H9 (cell line): ENCODE results near the gene SLC33A1. TPM values are rescaled to one million over a fixed set of nuclear protein-coding genes. Genes with fewer than 3 reads are reported as not detected.

ENCODE experiments used
- DNase-seq: peaks from one replicate; pipeline ENCODE4 v3.0.0-alpha.2; 2017
- H2AFZ ChIP-seq: one replicate; pipeline ENCODE4 v1.6.1; 2013; ENCODE audit warnings: mild to moderate bottlenecking, low read length, control low read depth, moderate library complexity
- H2AK5ac ChIP-seq: 2 replicates; pipeline ENCODE4 v1.6.1; 2013; ENCODE audit warnings: low read length, control low read depth, mixed read lengths; ENCODE audit not compliant: insufficient read length
- H2BK120ac ChIP-seq: one replicate; pipeline ENCODE4 v1.6.1; 2013; ENCODE audit warnings: low read depth, mild to moderate bottlenecking, low read length, control low read depth, inconsistent platforms; ENCODE audit not compliant: poor library complexity, severe bottlenecking
- H2BK12ac ChIP-seq: 2 replicates; pipeline ENCODE4 v1.6.1; 2013; ENCODE audit warnings: low read length, control low read depth, mixed read lengths, low read depth; ENCODE audit not compliant: insufficient read length
- H2BK15ac ChIP-seq: 2 replicates; pipeline ENCODE4 v1.6.1; 2013; ENCODE audit warnings: low read depth, low read length, control low read depth
- H2BK20ac ChIP-seq: one replicate; pipeline ENCODE4 v1.6.1; 2013; ENCODE audit warnings: low read depth, mild to moderate bottlenecking, low read length, control low read depth, inconsistent platforms; ENCODE audit not compliant: poor library complexity, severe bottlenecking
- H2BK5ac ChIP-seq: 2 replicates; pipeline ENCODE4 v1.6.1; 2013; ENCODE audit warnings: low read length, control low read depth, mixed read lengths; ENCODE audit not compliant: insufficient read length
- H3K14ac ChIP-seq: 2 replicates; pipeline ENCODE4 v1.6.1; 2013; ENCODE audit warnings: low read length, control low read depth; ENCODE audit not compliant: insufficient read depth
- H3K18ac ChIP-seq: 2 replicates; pipeline ENCODE4 v1.6.1; 2013; ENCODE audit warnings: low read depth, mild to moderate bottlenecking, mixed read lengths, low read length, control low read depth; ENCODE audit not compliant: insufficient read length
- H3K23ac ChIP-seq: 2 replicates; pipeline ENCODE4 v1.6.1; 2013; ENCODE audit warnings: low read length, control low read depth, mixed read lengths, low read depth; ENCODE audit not compliant: insufficient read length
- H3K23me2 ChIP-seq: 2 replicates; pipeline ENCODE4 v1.6.1; 2013; ENCODE audit warnings: low read depth, mild to moderate bottlenecking, mixed read lengths, low read length, control low read depth; ENCODE audit not compliant: insufficient read length, poor library complexity, severe bottlenecking
- H3K27ac ChIP-seq: 2 replicates; pipeline ENCODE4 v1.5.1; 2013; ENCODE audit warnings: low read length, control low read depth, mixed read lengths, low read depth; ENCODE audit not compliant: insufficient read length
- H3K27me3 ChIP-seq: 2 replicates; pipeline ENCODE4 v1.6.1; 2013; ENCODE audit warnings: low read length, control low read depth, inconsistent platforms; ENCODE audit not compliant: insufficient read depth
- H3K4ac ChIP-seq: 2 replicates; pipeline ENCODE4 v1.6.1; 2013; ENCODE audit warnings: low read depth, mild to moderate bottlenecking, control low read depth, inconsistent platforms, low read length, moderate library complexity
- H3K4me1 ChIP-seq: 2 replicates; pipeline ENCODE4 v1.6.1; 2013; ENCODE audit warnings: low read length, control low read depth, inconsistent platforms; ENCODE audit not compliant: insufficient read depth
- H3K4me2 ChIP-seq: 2 replicates; pipeline ENCODE4 v1.6.1; 2013; ENCODE audit warnings: low read length, control low read depth, mixed read lengths; ENCODE audit not compliant: insufficient read length, insufficient read depth
- H3K56ac ChIP-seq: 2 replicates; pipeline ENCODE4 v1.6.1; 2013; ENCODE audit warnings: low read depth, mild to moderate bottlenecking, mixed read lengths, low read length, control low read depth; ENCODE audit not compliant: insufficient read length
- H3K79me1 ChIP-seq: 2 replicates; pipeline ENCODE4 v1.6.1; 2013; ENCODE audit warnings: low read depth, mild to moderate bottlenecking, moderate library complexity, low read length, control low read depth, inconsistent platforms; ENCODE audit not compliant: insufficient read depth, poor library complexity, severe bottlenecking
- H3K79me2 ChIP-seq: 2 replicates; pipeline ENCODE4 v1.6.1; 2013; ENCODE audit warnings: low read length, control low read depth, inconsistent platforms; ENCODE audit not compliant: insufficient read depth
- H3K9ac ChIP-seq: 2 replicates; pipeline ENCODE4 v1.6.1; 2013; ENCODE audit warnings: low read length, control low read depth, mixed read lengths; ENCODE audit not compliant: insufficient read length; ENCODE audit errors: extremely low read depth
- H3K9me3 ChIP-seq: one replicate; pipeline ENCODE4 v1.6.1; 2013; ENCODE audit warnings: low read depth, low read length, inconsistent platforms; ENCODE audit not compliant: control insufficient read depth
- H3T11ph ChIP-seq: one replicate; pipeline ENCODE4 v1.6.1; 2013; ENCODE audit warnings: mild to moderate bottlenecking, low read length, control low read depth, inconsistent platforms
- H4K20me1 ChIP-seq: one replicate; pipeline ENCODE4 v1.6.1; 2013; ENCODE audit not compliant: control insufficient read depth, insufficient read length, insufficient read depth
- H4K5ac ChIP-seq: 2 replicates; pipeline ENCODE4 v1.6.1; 2013; ENCODE audit warnings: low read depth, mild to moderate bottlenecking, mixed read lengths, low read length, control low read depth; ENCODE audit not compliant: insufficient read length
- H4K8ac ChIP-seq: replicated peaks from 2 replicates; pipeline ENCODE4 v1.6.1; 2013; ENCODE audit warnings: low read length, control low read depth, mixed read lengths, low read depth; ENCODE audit not compliant: insufficient read length
- H4K91ac ChIP-seq: 2 replicates; pipeline ENCODE4 v1.6.1; 2013; ENCODE audit warnings: low read depth, mild to moderate bottlenecking, moderate library complexity, mixed read lengths, low read length, control low read depth; ENCODE audit not compliant: insufficient read length
- H3K27ac Mint-ChIP-seq, 3 experiments: 2 replicates in 2 of 3; 3 replicates in 1 of 3; pipeline ENCODE4 v1.8.0; 2020 to 2021; ENCODE audit warnings: mixed read lengths in 3 of 3, mild to moderate bottlenecking in 1 of 3, moderate library complexity in 1 of 3
- H3K27me3 Mint-ChIP-seq: 2 replicates; pipeline ENCODE4 v1.8.0; 2021; ENCODE audit warnings: low read depth, mild to moderate bottlenecking, moderate library complexity, mixed read lengths
- H3K36me3 Mint-ChIP-seq, 3 experiments: 2 replicates in 2 of 3; 3 replicates in 1 of 3; pipeline ENCODE4 v1.8.0; 2020 to 2021; ENCODE audit warnings: low read depth in 3 of 3, mixed read lengths in 3 of 3; ENCODE audit not compliant: insufficient read depth in 1 of 3
- H3K4me1 Mint-ChIP-seq, 2 experiments: 2 replicates each; pipeline ENCODE4 v1.8.0; 2020; ENCODE audit warnings: mixed read lengths in 2 of 2
- H3K4me3 Mint-ChIP-seq, 2 experiments: 2 replicates in 1 of 2; 3 replicates in 1 of 2; pipeline ENCODE4 v1.8.0; 2020 to 2021; ENCODE audit warnings: mild to moderate bottlenecking in 2 of 2, mixed read lengths in 2 of 2, moderate library complexity in 1 of 2
- H3K9me3 Mint-ChIP-seq, 2 experiments: 2 replicates in 1 of 2; 3 replicates in 1 of 2; pipeline ENCODE4 v1.8.0; 2020; ENCODE audit warnings: mild to moderate bottlenecking in 2 of 2, mixed read lengths in 2 of 2, moderate library complexity in 1 of 2
- CTCF ChIP-seq: fragments of 200-600 bp; sonication (generic); conservative IDR thresholded peaks from 3 replicates; pipeline ENCODE4 v1.8.0; 2021; ENCODE audit warnings: antibody characterized with exemption, mild to moderate bottlenecking
- WGBS: extraction: QIAGEN DNeasy Blood & Tissue Kit; methylation state at CpG from one replicate; pipeline ENCODE4 v1.1.7; 2013; ENCODE audit warnings: missing lambda C conversion rate, low lambda C conversion rate, mixed read lengths; ENCODE audit not compliant: insufficient read length; ENCODE audit errors: extremely low coverage; 5-methylcytosine and 5-hydroxymethylcytosine counted together
- total RNA-seq: library from RNA; stranded (reverse); gene quantifications from 2 replicates; pipeline ENCODE4 v1.2.1, GENCODE V29; 2021

SLC33A1 gene
- total RNA-seq, 1 experiment from 2014 or later: 15.0 TPM

GRCh38 chr3:155843569-155843968 is 10.7 kb downstream of the SLC33A1 start:
- no peak overlapping the region for H4K91ac ChIP-seq
- no peaks in the 10 kb centered on the region; the same call in 1 of the 2 replicates for H3K79me2 ChIP-seq
- no peak overlapping the region for H2BK12ac ChIP-seq
- Mint-ChIP-seq H3K27ac (no peak overlapping the region), H3K9me3 (no peaks in the 10 kb centered on the region), H3K4me1 (no peaks in the 10 kb centered on the region), H3K27me3 (no peaks in the 10 kb centered on the region), H3K36me3 (peaks cover 0 to 6% (median 3%) of the 10 kb centered on the region in 3 experiments; a peak in 2 of 7 replicates), H3K4me3 (no peak overlapping the region)
- H2AFZ ChIP-seq: no peak overlapping the region
- no peak overlapping the region for H2BK120ac ChIP-seq
- H2BK15ac ChIP-seq: no peak overlapping the region
- no peak overlapping the region for H2AK5ac ChIP-seq
- H3K79me1 ChIP-seq: no peaks in the 10 kb centered on the region
- no peak overlapping the region for H3T11ph ChIP-seq
- no peaks in the 10 kb centered on the region for H3K9me3 ChIP-seq
- no peak overlapping the region for H3K4me2 ChIP-seq
- no peak overlapping the region for H3K9ac ChIP-seq
- DNase-seq: no peak
- H4K8ac ChIP-seq: no peak overlapping the region
- no peak overlapping the region for H3K14ac ChIP-seq
- no CpG with 5 or more reads among the region's 1 CpG for WGBS
- TF ChIP-seq CTCF: no peak
- no peak overlapping the region for H3K56ac ChIP-seq
- no peak overlapping the region for H2BK20ac ChIP-seq
- H3K27me3 ChIP-seq: no peaks in the 10 kb centered on the region
- H3K4me1 ChIP-seq: no peaks in the 10 kb centered on the region
- H3K23ac ChIP-seq: no peak overlapping the region
- no peak overlapping the region for H3K4ac ChIP-seq
- H3K18ac ChIP-seq: no peak overlapping the region
- no peak overlapping the region for H4K5ac ChIP-seq
- H3K27ac ChIP-seq: no peak overlapping the region
- no peaks in the 10 kb centered on the region for H3K23me2 ChIP-seq
- no peaks in the 10 kb centered on the region for H4K20me1 ChIP-seq
- no peak overlapping the region for H2BK5ac ChIP-seq
